NOMO-1 treated with DMSO at 0.1 percent for 48 hours (cell line): ENCODE measurements around the gene C10orf90.

Experiments used
- DNase-seq: peaks from one replicate; lab custom pipeline; 2025; ENCODE audit not compliant: unreplicated experiment; lab: John Stamatoyannopoulos, UW

Gene C10orf90

GRCh38 chr10:126674741-126675515, 4.4 kb upstream of the C10orf90 start:
- DNase-seq, result no peak

- no peak for DNase-seq
These were observed 3.1 kb upstream of the C10orf90 start for GRCh38 chr10:126673565-126673964.

GRCh38 chr10:126671402-126671975, 996 bp upstream of the C10orf90 start:
- no peak for DNase-seq

GRCh38 chr10:126670895-126671261, 385 bp upstream of the C10orf90 start:
- DNase-seq, result no peak

GRCh38 chr10:126669168-126669567, 1.3 kb downstream of the C10orf90 start:
- no peak for DNase-seq

GRCh38 chr10:126668505-126668904, 2.0 kb downstream of the C10orf90 start:
- DNase-seq, result no peak

- DNase-seq, result no peak
These were observed 2.9 kb downstream of the C10orf90 start for GRCh38 chr10:126667568-126667967.

GRCh38 chr10:126665207-126665606, 5.3 kb downstream of the C10orf90 start:
- DNase-seq, result no peak

- DNase-seq, result no peak
These were observed 6.6 kb downstream of the C10orf90 start for GRCh38 chr10:126663880-126664279.

GRCh38 chr10:126663328-126663727, 7.2 kb downstream of the C10orf90 start:
- no peak for DNase-seq

- no peak for DNase-seq
These were observed 8.5 kb downstream of the C10orf90 start for GRCh38 chr10:126661841-126662515.

- no peak for DNase-seq
These were observed 9.1 kb downstream of the C10orf90 start for GRCh38 chr10:126661356-126661755.

- DNase-seq, result no peak
These were observed 10.7 kb downstream of the C10orf90 start for GRCh38 chr10:126659750-126660149.

GRCh38 chr10:126658928-126659327, 11.6 kb downstream of the C10orf90 start:
- DNase-seq, result no peak

- no peak for DNase-seq
These were observed 15.9 kb downstream of the C10orf90 start for GRCh38 chr10:126654579-126654978.

GRCh38 chr10:126651467-126651866, 19.0 kb downstream of the C10orf90 start:
- DNase-seq, result no peak

- no peak for DNase-seq
These were observed 20.3 kb downstream of the C10orf90 start for GRCh38 chr10:126650161-126650560.

- DNase-seq, result no peak
These were observed 23.4 kb downstream of the C10orf90 start for GRCh38 chr10:126647116-126647515.

- DNase-seq, result no peak
These were observed 24.4 kb downstream of the C10orf90 start for GRCh38 chr10:126646110-126646509.

- no peak for DNase-seq
These were observed 30.1 kb downstream of the C10orf90 start for GRCh38 chr10:126640401-126640800.

GRCh38 chr10:126639084-126639483, 31.4 kb downstream of the C10orf90 start:
- DNase-seq, result no peak

GRCh38 chr10:126638542-126638941, 32.0 kb downstream of the C10orf90 start:
- no peak for DNase-seq
